K562 (cell line): ENCODE data around the gene NFKB2. TPM values are rescaled to one million over a fixed set of nuclear protein-coding genes. Genes with fewer than 3 reads are reported as not detected.

ENCODE experiments used
- CHD7 ChIP-seq: fragments of 200-600 bp; sonication (generic); IDR thresholded peaks from one replicate; pipeline ENCODE4 v1.6.1; 2012; ENCODE audit warnings: mild to moderate bottlenecking, low read depth, low read length, inconsistent platforms
- polyA plus RNA-seq, 8 experiments: library from polyadenylated mRNA; depleted of rRNA in 4 of 8; stranded (reverse) in 5 of 8; unstranded in 3 of 8; fragments of >200 nt; fragmentation: Nextera tagmentation in 2 of 8; fragmentation: Illumina TruSeq in 1 of 8; extraction: Ambion mirVana in 2 of 8; extraction: Trizol in 1 of 8; gene quantifications; 2 replicates each; pipeline versions ENCODE4 v1.2.1 to v1.2.3, GENCODE V29; 2011 to 2014; ENCODE audit warnings: inconsistent platforms in 1 of 8, missing spikeins in 1 of 8
- total RNA-seq, 7 experiments: library from RNA; depleted of rRNA in 6 of 7; stranded (reverse); fragments of >200 nt in 6 of 7; fragmentation: Illumina TruSeq in 2 of 7; extraction: Trizol in 2 of 7; gene quantifications; 2 replicates each; pipeline versions ENCODE4 v1.2.1 to v1.2.3, GENCODE V29; 2011 to 2021; ENCODE audit warnings: low replicate concordance in 1 of 7

NFKB2 gene
- total and polyA plus RNA-seq, 9 of the 15 experiments (the other 6 are each of a cell fraction or from before 2014, with no cell fraction given), result 0.07 to 20.3 (median 7.9) TPM

- no peak for TF ChIP-seq CHD7
Observed at GRCh38 chr10:102450374-102451104, 55.0 kb downstream of the NFKB2 start (continued).
